Right renal pelvis (tissue), 4 donors: ENCODE data around the gene FNDC4. TPM values are rescaled to one million over a fixed set of nuclear protein-coding genes. Genes with fewer than 3 reads are reported as not detected.

Source experiments
- polyA plus RNA-seq, 4 donors: library from polyadenylated mRNA; unstranded; fragments of 120-200 nt; gene quantifications; one replicate each; pipeline ENCODE4 v1.2.1, GENCODE V29; 2013; ENCODE audit not compliant: insufficient read length in 4 of 4

The FNDC4 gene
- polyA plus RNA-seq, 4 donors: 7.3 to 9.1 (median 8.6) TPM

Other genes with a start within 250 kb of the FNDC4 start
- 1 to 10 TPM; 5.1 to 7.8 (median 7.6) TPM for gene SLC30A3, start 232.2 kb downstream of the FNDC4 start, polyA plus RNA-seq
- 1 to 10 TPM in 2 of 4 donors, under 1 TPM in 2; 0.55 to 1.1 (median 0.88) TPM for gene DNAJC5G, start 219.8 kb downstream of the FNDC4 start, polyA plus RNA-seq
- 1 to 10 TPM; 3.5 to 6.3 (median 4.6) TPM for gene TRIM54, start 212.8 kb downstream of the FNDC4 start, polyA plus RNA-seq
- gene UCN, start 186.8 kb downstream of the FNDC4 start, polyA plus RNA-seq: 1 to 10 TPM in 2 of 4 donors, under 1 TPM in 2; 0.39 to 1.1 (median 0.80) TPM
- 10 to 100 TPM; 76.0 to 86.2 (median 78.0) TPM for gene MPV17, start 172.1 kb downstream of the FNDC4 start, polyA plus RNA-seq
- 10 to 100 TPM; 62.8 to 77.1 (median 72.7) TPM for gene GTF3C2, start 138.4 kb downstream of the FNDC4 start, polyA plus RNA-seq
- gene EIF2B4, start 124.9 kb downstream of the FNDC4 start, polyA plus RNA-seq: 10 to 100 TPM; 48.2 to 54.5 (median 52.9) TPM
- gene SNX17, start 124.6 kb downstream of the FNDC4 start, polyA plus RNA-seq: 100 to 1,000 TPM; 102 to 128 (median 108) TPM
- 10 to 100 TPM; 16.7 to 25.9 (median 18.4) TPM for gene ZNF513, start 114.5 kb downstream of the FNDC4 start, polyA plus RNA-seq
- 10 to 100 TPM; 92.4 to 98.5 (median 94.7) TPM for gene PPM1G, start 85.6 kb downstream of the FNDC4 start, polyA plus RNA-seq
- 100 to 1,000 TPM; 123 to 138 (median 132) TPM for gene NRBP1, start 66.6 kb downstream of the FNDC4 start, polyA plus RNA-seq
- gene KRTCAP3, start 52.8 kb downstream of the FNDC4 start, polyA plus RNA-seq: 1 to 10 TPM; 6.1 to 8.5 (median 7.1) TPM
- 10 to 100 TPM; 41.1 to 48.0 (median 41.4) TPM for gene IFT172, start 5.5 kb downstream of the FNDC4 start, polyA plus RNA-seq
- under 1 TPM in 2 of 4 donors, not detected in 2; 0.16 to 0.39 TPM for gene GCKR, start 1.6 kb upstream of the FNDC4 start, polyA plus RNA-seq
- gene ZNF512, start 87.8 kb upstream of the FNDC4 start, polyA plus RNA-seq: 10 to 100 TPM; 67.0 to 84.2 (median 80.5) TPM
- 10 to 100 TPM; 11.2 to 14.5 (median 13.6) TPM for gene CCDC121, start 133.8 kb upstream of the FNDC4 start, polyA plus RNA-seq
- 10 to 100 TPM; 58.1 to 68.6 (median 64.6) TPM for gene GPN1, start 133.8 kb upstream of the FNDC4 start, polyA plus RNA-seq
- gene SUPT7L, start 168.4 kb upstream of the FNDC4 start, polyA plus RNA-seq: 10 to 100 TPM; 52.0 to 62.5 (median 58.3) TPM
- 10 to 100 TPM; 31.0 to 34.7 (median 32.5) TPM for gene SLC4A1AP, start 168.7 kb upstream of the FNDC4 start, polyA plus RNA-seq